Tongue (tissue), 2 donors: ENCODE results near the gene SMARCC1. TPM values are rescaled to one million over a fixed set of nuclear protein-coding genes. Genes with fewer than 3 reads are reported as not detected.
A peak's percentile ranks its signal among the peaks of the same experiment; 100 is the strongest.

Experiments used
- DNase-seq: peaks from one replicate; pipeline ENCODE4 v3.0.0-alpha.2; 2015
- total RNA-seq: library from RNA; depleted of rRNA; stranded (reverse); fragments of >200 nt; gene quantifications from one replicate; pipeline ENCODE4 v1.2.3, GENCODE V29; 2014

The SMARCC1 gene
- total RNA-seq, 1 donor from 2014 or later, result 58.4 TPM

GRCh38 chr3:47630810-47631209 is 150.9 kb downstream of the SMARCC1 start:
- DNase-seq, result no peak

GRCh38 chr3:47629770-47630169 is 151.9 kb downstream of the SMARCC1 start:
- DNase-seq, result no peak

DNA sequence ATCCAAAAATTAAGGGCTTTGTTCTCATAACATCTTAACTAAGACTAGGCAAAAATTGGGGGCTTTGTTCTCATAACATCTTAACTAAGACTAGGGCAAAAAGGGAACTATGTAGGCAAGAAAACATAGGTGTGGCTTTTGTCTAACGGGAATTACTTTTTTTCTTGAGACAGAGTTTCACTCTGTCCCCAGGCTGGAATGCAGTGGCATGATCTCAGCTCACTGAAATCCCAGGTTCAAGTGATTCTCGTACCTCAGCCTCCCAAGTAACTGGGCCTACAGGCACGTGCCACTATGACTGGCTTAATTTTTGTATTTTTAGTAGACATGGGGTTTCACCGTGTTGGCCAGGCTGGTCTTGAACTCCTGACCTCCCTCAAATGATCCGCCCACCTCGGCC is 153.3 kb downstream of the SMARCC1 start:
- DNase-seq, result no peak

- DNase-seq, result no peak
Observed at GRCh38 chr3:47622671-47623461, 158.8 kb downstream of the SMARCC1 start.

- peak; percentile 45 for DNase-seq
Observed at GRCh38 chr3:47617086-47618010, 164.3 kb downstream of the SMARCC1 start.

DNA sequence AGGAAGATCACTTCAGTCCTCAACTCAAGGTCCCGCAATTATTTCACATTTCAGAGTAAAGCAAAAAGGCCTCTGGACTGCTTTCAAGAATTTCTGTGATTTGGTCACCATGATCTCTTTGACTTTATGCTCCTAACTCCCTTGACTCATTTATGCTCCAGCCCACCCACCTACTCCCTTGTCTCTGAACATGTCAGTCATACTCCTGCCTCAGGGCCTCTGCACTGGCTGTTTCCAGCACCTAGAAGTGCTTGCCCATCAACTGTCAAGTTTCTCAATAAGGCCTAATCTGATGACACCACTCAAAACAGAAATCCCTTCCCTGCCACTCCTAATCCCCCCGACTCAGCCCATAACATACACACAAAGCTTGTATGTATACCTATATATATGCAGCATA is 166.9 kb downstream of the SMARCC1 start:
- DNase-seq, result no peak

- DNase-seq, result peak; percentile 82
Observed at GRCh38 chr3:47613722-47614121, 168.0 kb downstream of the SMARCC1 start.

GRCh38 chr3:47612879-47613278 is 168.8 kb downstream of the SMARCC1 start:
- DNase-seq, result no peak

DNA sequence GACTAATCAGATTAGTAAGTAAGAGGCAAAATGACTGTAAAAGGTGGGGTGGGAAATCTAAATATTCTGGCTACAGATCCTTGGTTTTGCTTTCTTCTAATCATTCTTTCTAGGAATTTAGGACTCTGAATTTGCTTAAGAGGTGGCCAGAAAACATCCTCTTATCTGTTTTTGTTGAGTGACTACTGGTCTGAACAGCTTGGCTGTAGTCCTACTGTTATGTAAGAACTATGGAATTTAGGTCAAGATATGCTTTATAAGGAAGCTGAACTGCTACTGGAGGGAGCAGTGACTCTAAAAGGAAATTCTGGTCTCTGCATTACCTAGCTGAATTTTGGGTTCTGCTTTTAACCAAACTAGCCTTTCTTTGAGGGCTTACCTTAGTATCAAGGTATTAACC is 169.5 kb downstream of the SMARCC1 start:
- DNase-seq, result peak; percentile 40

- DNase-seq, result peak; percentile 76
Observed at GRCh38 chr3:47611576-47611975, 170.1 kb downstream of the SMARCC1 start.

DNA sequence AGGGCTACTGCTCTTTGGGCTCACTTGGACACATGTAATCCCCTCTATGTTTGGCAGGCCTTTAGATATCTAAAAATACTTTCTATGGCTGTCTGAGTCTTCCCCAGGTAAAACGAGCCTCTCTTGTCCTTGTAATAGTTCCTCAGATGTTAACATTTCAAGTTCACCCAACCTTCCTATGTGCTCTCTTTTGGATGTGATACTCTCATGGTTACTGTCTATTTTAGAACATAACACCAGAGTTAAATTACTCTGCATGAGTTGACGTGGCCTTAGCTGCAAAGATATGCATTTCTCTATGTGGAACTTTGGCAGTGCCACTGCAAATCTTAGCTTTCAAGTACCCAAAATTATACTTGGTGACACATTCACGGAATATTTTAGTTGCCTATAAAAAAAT is 171.1 kb downstream of the SMARCC1 start:
- DNase-seq, result no peak

- no peak for DNase-seq
Observed at GRCh38 chr3:47607335-47607734, 174.4 kb downstream of the SMARCC1 start.

GRCh38 chr3:47606165-47606564 is 175.5 kb downstream of the SMARCC1 start:
- DNase-seq, result no peak

- DNase-seq, result no peak
Observed at GRCh38 chr3:47605652-47606051, 176.0 kb downstream of the SMARCC1 start.

DNA sequence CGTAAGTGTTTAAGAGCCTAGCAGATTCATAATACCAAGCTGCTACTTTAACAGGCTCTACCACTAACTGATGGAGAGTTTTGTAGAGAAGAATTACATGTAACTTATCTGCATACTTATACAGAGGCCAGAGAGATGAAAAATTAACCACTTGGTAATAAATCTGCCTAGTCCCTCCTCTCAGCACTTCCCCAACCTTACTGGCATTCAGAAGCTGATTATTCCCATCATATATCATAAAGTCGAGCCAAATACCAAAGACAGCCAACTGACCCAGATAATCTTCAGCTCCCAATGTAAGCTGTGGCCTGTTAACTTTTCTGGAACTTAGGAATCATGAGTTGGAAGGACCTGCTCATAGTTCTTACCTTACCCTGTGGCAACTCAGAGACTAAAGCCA is 177.5 kb downstream of the SMARCC1 start:
- no peak for DNase-seq

- DNase-seq, result no peak
Observed at GRCh38 chr3:47603332-47603731, 178.4 kb downstream of the SMARCC1 start.

- no peak for DNase-seq
Observed at GRCh38 chr3:47601281-47601680, 180.4 kb downstream of the SMARCC1 start.

GRCh38 chr3:47594792-47595191 is 186.9 kb downstream of the SMARCC1 start:
- DNase-seq, result no peak

- DNase-seq, result no peak
Observed at GRCh38 chr3:47592066-47592795, 189.5 kb downstream of the SMARCC1 start.

GRCh38 chr3:47590216-47590615 is 191.5 kb downstream of the SMARCC1 start:
- no peak for DNase-seq

DNA sequence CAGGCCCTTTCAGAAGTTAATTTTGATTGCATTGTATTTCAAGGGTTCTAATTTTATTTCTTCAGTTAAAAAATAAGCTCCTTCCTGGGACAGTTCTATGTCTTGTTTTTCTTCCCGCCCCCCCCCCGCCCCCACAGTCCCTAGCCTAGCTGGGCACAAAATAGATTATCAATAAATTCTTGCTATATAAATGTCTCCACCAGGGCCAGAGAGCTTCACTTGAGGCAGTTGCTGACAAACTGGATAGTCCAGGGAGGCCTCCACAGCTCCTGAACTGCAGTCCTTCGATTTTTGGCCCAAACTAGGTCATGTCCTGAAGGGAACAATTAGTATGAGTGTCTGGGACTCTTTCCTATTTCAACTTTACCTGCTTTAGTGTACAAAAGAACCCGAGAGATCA is 193.1 kb downstream of the SMARCC1 start:
- DNase-seq, result no peak

DNA sequence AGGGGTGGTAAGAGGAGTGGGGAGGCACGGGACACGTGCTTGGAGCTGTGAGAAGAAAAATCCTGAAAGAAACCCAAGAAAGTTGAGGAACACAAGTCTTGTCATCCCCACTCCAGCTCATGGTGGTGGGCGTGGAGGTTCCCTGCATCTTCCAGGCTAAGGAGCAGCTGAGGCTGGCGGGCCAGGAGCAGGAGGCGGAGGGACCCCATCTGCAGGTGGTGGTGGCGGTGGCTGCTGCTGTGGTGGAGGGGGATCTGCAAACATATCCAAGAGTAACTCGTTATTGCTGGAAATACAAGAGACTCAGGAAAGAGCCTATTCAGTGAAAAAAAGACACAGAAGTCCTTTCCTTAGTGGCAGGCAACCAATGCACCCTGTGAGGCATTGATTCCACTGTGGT is 193.6 kb downstream of the SMARCC1 start:
- no peak for DNase-seq

GRCh38 chr3:47586746-47587145 is 194.9 kb downstream of the SMARCC1 start:
- DNase-seq, result no peak
